IPS DF 4.7 (cell line): ENCODE data around the gene EHD1.
"Not testable (repeated sequence)": the region's sequence is repeated elsewhere in the genome, so short reads cannot be mapped to it uniquely, and the experiment has no call there.

Experiments used
- DNase-seq: peaks from one replicate; pipeline ENCODE4 v3.0.0-alpha.2; 2013; ENCODE audit warnings: low spot score; ENCODE audit errors: extremely low read depth

Gene EHD1

GRCh38 chr11:64858467-64859263 is 19.8 kb downstream of the EHD1 start:
- no peak for DNase-seq

- no peak for DNase-seq
These were observed 20.9 kb downstream of the EHD1 start for GRCh38 chr11:64857485-64857884.

GRCh38 chr11:64856382-64857227 is 21.8 kb downstream of the EHD1 start:
- no peak for DNase-seq

- DNase-seq, result no peak
These were observed 22.7 kb downstream of the EHD1 start for GRCh38 chr11:64855596-64856304.

GRCh38 chr11:64854534-64855502 is 23.6 kb downstream of the EHD1 start:
- DNase-seq, result no peak

- no peak for DNase-seq
These were observed 24.3 kb downstream of the EHD1 start for GRCh38 chr11:64854157-64854533.

- no peak for DNase-seq
These were observed 24.7 kb downstream of the EHD1 start for GRCh38 chr11:64853709-64854108.

- DNase-seq, result no peak
These were observed 25.5 kb downstream of the EHD1 start for GRCh38 chr11:64852804-64853509.

GRCh38 chr11:64851831-64852351 is 26.5 kb downstream of the EHD1 start:
- DNase-seq, result no peak

GRCh38 chr11:64850979-64851567 is 27.3 kb downstream of the EHD1 start:
- DNase-seq, result no peak

- no peak for DNase-seq
These were observed 28.6 kb downstream of the EHD1 start for GRCh38 chr11:64849598-64850356.

GRCh38 chr11:64848826-64849597 is 29.4 kb downstream of the EHD1 start:
- DNase-seq, result no peak

GRCh38 chr11:64848214-64848825 is 30.1 kb downstream of the EHD1 start:
- DNase-seq, result no peak

- peak; percentile 71 for DNase-seq
These were observed 31.3 kb downstream of the EHD1 start for GRCh38 chr11:64846998-64847666.

GRCh38 chr11:64845776-64846129 is 32.7 kb downstream of the EHD1 start:
- DNase-seq, result not testable (repeated sequence)

GRCh38 chr11:64845129-64845775 is 33.2 kb downstream of the EHD1 start:
- no peak for DNase-seq
